K562 (cell line): ENCODE results near the gene PLXNA3. TPM values are rescaled to one million over a fixed set of nuclear protein-coding genes. Genes with fewer than 3 reads are reported as not detected.
A peak's percentile ranks its signal among the peaks of the same experiment; 100 is the strongest.

Experiments used
- CXXC5 ChIP-seq: fragments of 250-450 bp; sonication (Bioruptor Pico); IDR thresholded peaks from 2 replicates; pipeline ENCODE4 v1.8.0; 2022; ENCODE audit warnings: inconsistent platforms, mild to moderate bottlenecking, moderate library complexity
- ETV1 ChIP-seq: fragments of 450-650 bp; conservative IDR thresholded peaks from 2 replicates; pipeline ENCODE4 v1.6.1; 2016; ENCODE audit warnings: missing genetic modification characterization, control low read depth, low read depth, missing compliant biosample characterization
- HNRNPL ChIP-seq: fragments of 200-400 bp; formaldehyde crosslinking; IDR thresholded peaks from 2 replicates; pipeline ENCODE4 v1.6.1; 2017; ENCODE audit warnings: low read depth, mild to moderate bottlenecking, low read length
- JUNB ChIP-seq: fragments of 450-650 bp; formaldehyde crosslinking; conservative IDR thresholded peaks from 2 replicates; pipeline ENCODE4 v1.4.0; 2020; ENCODE audit warnings: mild to moderate bottlenecking
- MEF2D ChIP-seq: conservative IDR thresholded peaks from 2 replicates; pipeline ENCODE4 v1.6.1; 2016; ENCODE audit warnings: low read depth, missing genetic modification characterization, missing compliant biosample characterization
- PHF20 ChIP-seq: fragments of 450-650 bp; IDR thresholded peaks from 2 replicates; pipeline ENCODE4 v1.6.1; 2018; ENCODE audit not compliant: partially characterized antibody
- RBM22 ChIP-seq: fragments of 200-400 bp; formaldehyde crosslinking; IDR thresholded peaks from 2 replicates; pipeline ENCODE4 v1.6.1; 2018; ENCODE audit warnings: low read length, low read depth; ENCODE audit not compliant: poor library complexity, severe bottlenecking
- TOE1 ChIP-seq, 2 experiments: fragments of 450-650 bp in 1 of 2; sonication (generic) in 1 of 2; formaldehyde crosslinking in 1 of 2; IDR thresholded peaks; 2 replicates each; pipeline versions ENCODE4 v1.7.1 to v1.8.0; 2016 to 2022; ENCODE audit warnings: borderline replicate concordance in 2 of 2, mild to moderate bottlenecking in 2 of 2, antibody characterized with exemption in 1 of 2, inconsistent platforms in 1 of 2, low read depth in 1 of 2, missing genetic modification reagents in 1 of 2, moderate library complexity in 1 of 2
- TRIM24 ChIP-seq, 2 experiments: fragments of 450-650 bp; IDR thresholded peaks; 2 replicates each; pipeline ENCODE4 v1.6.1; 2016
- USF1 ChIP-seq: sonication (generic); formaldehyde crosslinking; IDR thresholded peaks from 2 replicates; pipeline ENCODE4 v1.9.0; 2022; ENCODE audit warnings: mild to moderate bottlenecking, missing genetic modification reagents
- ZBTB9 ChIP-seq: fragments of 450-650 bp; formaldehyde crosslinking; IDR thresholded peaks from 2 replicates; pipeline ENCODE4 v1.4.0; 2020; ENCODE audit warnings: mild to moderate bottlenecking, moderate library complexity
- ZC3H8 ChIP-seq: fragments of 450-650 bp; IDR thresholded peaks from 2 replicates; pipeline ENCODE4 v1.6.1; 2017
- ZNF133 ChIP-seq: fragments of 250-450 bp; sonication (Bioruptor Pico); IDR thresholded peaks from 2 replicates; pipeline ENCODE4 v1.4.0; 2020; ENCODE audit warnings: mild to moderate bottlenecking
- ZNF586 ChIP-seq: fragments of 450-650 bp; formaldehyde crosslinking; conservative IDR thresholded peaks from 2 replicates; pipeline ENCODE4 v1.4.0; 2020; ENCODE audit warnings: mild to moderate bottlenecking, moderate library complexity
- ZNF766 ChIP-seq: fragments of 200-800 bp; sonication (Bioruptor generic); conservative IDR thresholded peaks from 2 replicates; pipeline ENCODE4 v1.6.1; 2016; ENCODE audit warnings: missing genetic modification characterization, missing compliant biosample characterization
- polyA plus RNA-seq, 8 experiments: library from polyadenylated mRNA; depleted of rRNA in 4 of 8; stranded (reverse) in 5 of 8; unstranded in 3 of 8; fragments of >200 nt; fragmentation: Nextera tagmentation in 2 of 8; fragmentation: Illumina TruSeq in 1 of 8; extraction: Ambion mirVana in 2 of 8; extraction: Trizol in 1 of 8; gene quantifications; 2 replicates each; pipeline versions ENCODE4 v1.2.1 to v1.2.3, GENCODE V29; 2011 to 2014; ENCODE audit warnings: inconsistent platforms in 1 of 8, missing spikeins in 1 of 8
- total RNA-seq, 7 experiments: library from RNA; depleted of rRNA in 6 of 7; stranded (reverse); fragments of >200 nt in 6 of 7; fragmentation: Illumina TruSeq in 2 of 7; extraction: Trizol in 2 of 7; gene quantifications; 2 replicates each; pipeline versions ENCODE4 v1.2.1 to v1.2.3, GENCODE V29; 2011 to 2021; ENCODE audit warnings: low replicate concordance in 1 of 7
- TF ChIP-seq, protein P1 (sequence below): conservative IDR thresholded peaks from 2 replicates; pipeline ENCODE4 v1.6.1; 2011; ENCODE audit warnings: low read depth, mild to moderate bottlenecking, low read length; ENCODE audit not compliant: control insufficient read depth
- TF ChIP-seq, protein P2 (sequence below), 2 experiments: fragments of 450-650 bp; IDR thresholded peaks; 2 replicates each; pipeline ENCODE4 v1.6.1; 2016
- TF ChIP-seq, protein P3 (sequence below): fragments of 450-650 bp; IDR thresholded peaks from 2 replicates; pipeline ENCODE4 v1.7.0; 2016; ENCODE audit warnings: borderline replicate concordance

The PLXNA3 gene
- total and polyA plus RNA-seq, 9 of the 15 experiments (the other 6 are each of a cell fraction or from before 2014, with no cell fraction given) = 0.32 to 47.8 (median 7.5) TPM

DNA sequence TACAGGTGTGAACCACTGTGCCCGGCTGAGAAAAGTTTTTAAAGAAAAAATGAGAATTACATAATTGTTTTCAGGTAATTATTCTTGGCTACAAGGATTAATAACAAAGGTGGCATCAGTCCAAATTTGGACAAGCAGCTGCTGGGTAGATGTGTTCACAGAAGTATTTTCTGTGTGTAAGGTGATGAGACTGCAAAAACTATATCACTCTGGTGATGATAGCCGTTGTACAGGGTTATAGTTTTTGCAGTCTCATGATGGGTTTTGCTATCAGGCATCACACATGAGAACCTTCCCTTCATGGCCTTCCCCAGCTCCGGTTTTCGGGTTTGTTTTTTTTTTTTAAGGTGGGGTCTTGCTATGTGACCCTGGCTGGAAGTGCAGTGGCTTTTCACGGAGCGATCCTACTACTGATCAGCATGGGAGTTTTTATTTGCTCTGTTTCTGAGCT lies 37.4 kb downstream of the PLXNA3 start (continued):
- TF ChIP-seq ZNF133 (CRISPR knock-in tag) (no peak), HNRNPL (no peak), PHF20 (no peak), MEF2D (tag) (0 out of 2 replicates have a peak, but pooled peaks have one; percentile 13), ZC3H8 (no peak), USF1 (CRISPR knock-in tag) (no peak), ZNF766 (CRISPR knock-in tag) (no peak), TOE1 (IDR thresholded peaks at IDR 0.05; ENCODE audit: borderline replicate concordance) (no peak), TOE1 (CRISPR knock-in tag; IDR thresholded peaks at IDR 0.05; ENCODE audit: borderline replicate concordance, low read depth) (no peak), ZBTB9 (CRISPR knock-in tag) (no peak), JUNB (CRISPR knock-in tag) (no peak), ZNF586 (no peak), ETV1 (tag) (no peak), TRIM24 (IDR thresholded peaks at IDR 0.05) (peak; percentile 15 to 64; a peak in 3 of 4 replicates), CXXC5 (CRISPR knock-in tag) (no peak), RBM22 (no peak)
- TF ChIP-seq, protein P1, sequence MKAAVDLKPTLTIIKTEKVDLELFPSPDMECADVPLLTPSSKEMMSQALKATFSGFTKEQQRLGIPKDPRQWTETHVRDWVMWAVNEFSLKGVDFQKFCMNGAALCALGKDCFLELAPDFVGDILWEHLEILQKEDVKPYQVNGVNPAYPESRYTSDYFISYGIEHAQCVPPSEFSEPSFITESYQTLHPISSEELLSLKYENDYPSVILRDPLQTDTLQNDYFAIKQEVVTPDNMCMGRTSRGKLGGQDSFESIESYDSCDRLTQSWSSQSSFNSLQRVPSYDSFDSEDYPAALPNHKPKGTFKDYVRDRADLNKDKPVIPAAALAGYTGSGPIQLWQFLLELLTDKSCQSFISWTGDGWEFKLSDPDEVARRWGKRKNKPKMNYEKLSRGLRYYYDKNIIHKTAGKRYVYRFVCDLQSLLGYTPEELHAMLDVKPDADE = no peak
- TF ChIP-seq, protein P2, sequence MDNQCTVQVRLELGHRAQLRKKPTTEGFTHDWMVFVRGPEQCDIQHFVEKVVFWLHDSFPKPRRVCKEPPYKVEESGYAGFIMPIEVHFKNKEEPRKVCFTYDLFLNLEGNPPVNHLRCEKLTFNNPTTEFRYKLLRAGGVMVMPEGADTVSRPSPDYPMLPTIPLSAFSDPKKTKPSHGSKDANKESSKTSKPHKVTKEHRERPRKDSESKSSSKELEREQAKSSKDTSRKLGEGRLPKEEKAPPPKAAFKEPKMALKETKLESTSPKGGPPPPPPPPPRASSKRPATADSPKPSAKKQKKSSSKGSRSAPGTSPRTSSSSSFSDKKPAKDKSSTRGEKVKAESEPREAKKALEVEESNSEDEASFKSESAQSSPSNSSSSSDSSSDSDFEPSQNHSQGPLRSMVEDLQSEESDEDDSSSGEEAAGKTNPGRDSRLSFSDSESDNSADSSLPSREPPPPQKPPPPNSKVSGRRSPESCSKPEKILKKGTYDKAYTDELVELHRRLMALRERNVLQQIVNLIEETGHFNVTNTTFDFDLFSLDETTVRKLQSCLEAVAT (IDR thresholded peaks at IDR 0.05) = no peak; a peak in 1 of 4 replicates
- TF ChIP-seq, protein P3, sequence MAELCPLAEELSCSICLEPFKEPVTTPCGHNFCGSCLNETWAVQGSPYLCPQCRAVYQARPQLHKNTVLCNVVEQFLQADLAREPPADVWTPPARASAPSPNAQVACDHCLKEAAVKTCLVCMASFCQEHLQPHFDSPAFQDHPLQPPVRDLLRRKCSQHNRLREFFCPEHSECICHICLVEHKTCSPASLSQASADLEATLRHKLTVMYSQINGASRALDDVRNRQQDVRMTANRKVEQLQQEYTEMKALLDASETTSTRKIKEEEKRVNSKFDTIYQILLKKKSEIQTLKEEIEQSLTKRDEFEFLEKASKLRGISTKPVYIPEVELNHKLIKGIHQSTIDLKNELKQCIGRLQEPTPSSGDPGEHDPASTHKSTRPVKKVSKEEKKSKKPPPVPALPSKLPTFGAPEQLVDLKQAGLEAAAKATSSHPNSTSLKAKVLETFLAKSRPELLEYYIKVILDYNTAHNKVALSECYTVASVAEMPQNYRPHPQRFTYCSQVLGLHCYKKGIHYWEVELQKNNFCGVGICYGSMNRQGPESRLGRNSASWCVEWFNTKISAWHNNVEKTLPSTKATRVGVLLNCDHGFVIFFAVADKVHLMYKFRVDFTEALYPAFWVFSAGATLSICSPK = no peak
